GM06990 (cell line): ENCODE data around the gene APBB2.

Experiments
- DNase-seq: peaks from one replicate; pipeline ENCODE4 v3.0.0-alpha.2; 2011; ENCODE audit not compliant: insufficient read length; ENCODE audit errors: extremely low read depth
- H3K27me3 ChIP-seq: replicated peaks from 2 replicates; pipeline ENCODE4 v1.6.0; 2011; ENCODE audit warnings: low read length; ENCODE audit not compliant: control insufficient read depth, insufficient read depth
- H3K36me3 ChIP-seq: 2 replicates; pipeline ENCODE4 v1.5.1; 2011; ENCODE audit warnings: low read length; ENCODE audit not compliant: control insufficient read depth, insufficient read depth
- H3K4me3 ChIP-seq: replicated peaks from 2 replicates; pipeline ENCODE4 v1.5.1; 2011; ENCODE audit warnings: low read depth, mild to moderate bottlenecking, control low read depth, low read length
- TF ChIP-seq, protein P1 (sequence below): IDR thresholded peaks from 2 replicates; pipeline ENCODE4 v1.5.1; 2011; ENCODE audit warnings: low read length, control low read depth, mild to moderate bottlenecking, inconsistent platforms; ENCODE audit not compliant: insufficient read depth, poor library complexity, severe bottlenecking

Gene APBB2

DNA sequence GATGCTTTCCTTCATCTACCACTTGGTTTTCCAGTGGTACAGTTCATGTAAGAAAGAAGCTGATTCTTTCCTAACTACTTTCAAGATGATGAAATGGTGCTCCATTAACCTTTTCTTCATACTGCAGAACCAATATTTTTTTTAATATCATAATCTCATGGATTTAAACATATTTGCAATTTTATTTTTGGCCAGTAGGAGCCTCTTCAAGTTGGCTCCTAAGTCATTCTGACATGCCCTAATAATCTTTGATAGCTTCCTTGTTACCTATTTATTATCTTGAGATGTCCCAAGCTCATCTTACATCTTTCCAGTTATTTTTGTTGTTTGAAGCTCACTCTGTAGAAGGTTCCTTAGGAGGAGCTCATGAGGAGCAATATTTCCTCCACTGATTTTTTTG, 170.2 kb downstream of the APBB2 start:
- no peak for DNase-seq
- Histone ChIP-seq H3K36me3 (no peaks in the 10 kb centered on the region), H3K27me3 (no peaks in the 10 kb centered on the region), H3K4me3 (no peak overlapping the region)
- TF ChIP-seq, protein P1, sequence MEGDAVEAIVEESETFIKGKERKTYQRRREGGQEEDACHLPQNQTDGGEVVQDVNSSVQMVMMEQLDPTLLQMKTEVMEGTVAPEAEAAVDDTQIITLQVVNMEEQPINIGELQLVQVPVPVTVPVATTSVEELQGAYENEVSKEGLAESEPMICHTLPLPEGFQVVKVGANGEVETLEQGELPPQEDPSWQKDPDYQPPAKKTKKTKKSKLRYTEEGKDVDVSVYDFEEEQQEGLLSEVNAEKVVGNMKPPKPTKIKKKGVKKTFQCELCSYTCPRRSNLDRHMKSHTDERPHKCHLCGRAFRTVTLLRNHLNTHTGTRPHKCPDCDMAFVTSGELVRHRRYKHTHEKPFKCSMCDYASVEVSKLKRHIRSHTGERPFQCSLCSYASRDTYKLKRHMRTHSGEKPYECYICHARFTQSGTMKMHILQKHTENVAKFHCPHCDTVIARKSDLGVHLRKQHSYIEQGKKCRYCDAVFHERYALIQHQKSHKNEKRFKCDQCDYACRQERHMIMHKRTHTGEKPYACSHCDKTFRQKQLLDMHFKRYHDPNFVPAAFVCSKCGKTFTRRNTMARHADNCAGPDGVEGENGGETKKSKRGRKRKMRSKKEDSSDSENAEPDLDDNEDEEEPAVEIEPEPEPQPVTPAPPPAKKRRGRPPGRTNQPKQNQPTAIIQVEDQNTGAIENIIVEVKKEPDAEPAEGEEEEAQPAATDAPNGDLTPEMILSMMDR: no peak

DNA sequence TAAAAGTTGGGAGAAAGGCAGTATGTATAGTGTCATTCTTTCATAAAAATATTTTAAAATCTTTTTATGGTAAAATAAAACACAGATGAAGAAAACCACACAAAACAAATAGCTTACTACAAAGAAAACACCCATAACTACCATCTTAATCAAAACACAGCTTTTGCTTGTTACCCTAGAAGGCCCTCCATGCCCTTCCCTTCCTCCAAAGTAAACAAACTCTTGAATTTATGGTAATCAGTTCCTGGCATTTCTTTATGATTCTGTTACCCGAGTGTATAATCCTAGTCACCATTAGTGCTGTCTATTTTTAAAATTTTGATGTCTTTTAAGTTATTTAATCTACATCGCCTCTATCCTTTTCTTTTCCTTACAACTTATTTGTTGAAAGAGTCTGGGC, 170.9 kb downstream of the APBB2 start:
- TF ChIP-seq, protein P1: no peak
- H3K36me3 ChIP-seq: no peaks in the 10 kb centered on the region
- DNase-seq: no peak
- H3K27me3 ChIP-seq: no peaks in the 10 kb centered on the region
- H3K4me3 ChIP-seq: no peak overlapping the region

DNA sequence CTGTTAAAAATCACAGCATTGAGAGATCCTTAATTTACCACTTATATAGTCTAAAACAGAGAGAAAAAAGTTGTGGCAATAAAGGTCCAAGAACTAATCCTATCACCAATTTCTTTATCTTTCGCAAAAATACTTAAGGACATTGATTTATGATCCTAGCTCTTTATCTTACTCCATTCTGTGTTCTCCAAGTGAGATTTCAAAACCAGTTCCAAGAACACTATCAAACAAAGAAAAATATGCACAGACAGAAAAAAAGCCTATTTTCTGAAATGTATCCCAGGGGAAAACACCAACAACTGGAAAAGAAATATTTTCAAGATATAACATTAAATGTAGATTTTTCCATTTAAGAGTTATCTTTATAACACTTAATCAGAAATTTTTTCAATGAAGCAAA, 172.8 kb downstream of the APBB2 start:
- TF ChIP-seq, protein P1: no peak
- Histone ChIP-seq H3K27me3 (no peaks in the 10 kb centered on the region), H3K4me3 (no peak overlapping the region), H3K36me3 (no peaks in the 10 kb centered on the region)
- no peak for DNase-seq

DNA sequence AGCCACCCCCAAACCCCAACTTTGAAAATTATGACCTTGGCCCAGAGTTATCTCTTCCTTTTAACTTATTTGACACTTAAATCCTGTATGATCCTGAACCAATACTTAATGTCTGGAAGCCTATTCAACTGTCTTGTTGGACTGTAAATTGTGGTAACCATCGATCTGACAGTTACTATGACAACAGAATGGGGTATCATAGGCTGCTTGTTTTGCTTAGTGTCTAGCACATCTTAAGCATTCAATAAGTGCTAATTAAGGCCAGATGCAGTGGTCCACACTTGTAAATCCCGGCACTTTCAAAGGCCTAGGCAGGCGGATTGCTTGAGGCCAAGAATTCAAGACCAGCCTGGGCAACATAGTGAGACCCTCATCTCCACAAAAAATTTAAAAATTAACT, 175.0 kb downstream of the APBB2 start:
- DNase-seq: no peak
- TF ChIP-seq, protein P1: no peak
- no peaks in the 10 kb centered on the region for H3K36me3 ChIP-seq

DNA sequence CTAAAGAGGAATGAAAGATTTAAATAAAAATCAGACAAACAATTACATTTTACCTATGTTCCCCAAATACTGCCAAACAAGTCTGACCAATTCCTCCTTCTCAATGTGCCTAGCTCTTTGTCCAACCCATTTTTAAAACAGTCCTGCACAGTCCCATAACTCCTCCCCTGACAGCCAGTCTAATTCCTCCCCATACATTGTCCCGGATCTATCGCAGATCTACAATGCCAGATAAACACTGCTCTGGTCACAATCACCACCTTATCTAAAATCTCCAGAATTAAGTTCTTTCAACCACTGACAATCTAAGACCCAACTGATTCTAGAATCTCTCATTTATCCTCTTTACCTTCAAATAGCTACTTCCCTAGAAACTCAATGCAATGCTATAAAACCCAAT, 176.0 kb downstream of the APBB2 start:
- Histone ChIP-seq H3K36me3 (no peaks in the 10 kb centered on the region), H3K4me3 (no peak overlapping the region), H3K27me3 (no peaks in the 10 kb centered on the region)
- DNase-seq: no peak
- TF ChIP-seq, protein P1: no peak

More for the DNA sequence above, 175.0 kb downstream of the APBB2 start:
- Histone ChIP-seq H3K4me3 (no peak overlapping the region), H3K27me3 (no peaks in the 10 kb centered on the region)

DNA sequence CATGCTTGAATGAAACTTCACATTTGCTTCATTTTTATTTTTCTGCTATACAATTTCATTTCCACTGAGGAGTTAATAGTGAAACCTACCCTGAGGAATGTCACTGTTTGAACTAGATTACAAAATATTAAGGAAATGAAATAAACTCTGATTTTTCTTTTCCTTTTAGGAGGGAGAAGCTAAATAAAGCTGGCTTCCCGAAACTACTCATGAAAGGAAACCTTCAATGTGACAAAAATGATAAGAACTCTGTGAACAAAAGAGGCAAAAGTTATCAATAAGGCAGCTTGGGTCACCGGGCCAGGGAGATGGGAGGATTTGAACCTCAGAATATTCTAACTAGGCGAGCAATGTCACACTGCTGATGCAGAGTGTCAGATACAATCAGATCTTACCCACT, 185.2 kb downstream of the APBB2 start:
- H3K36me3 ChIP-seq: no peaks in the 10 kb centered on the region
- H3K27me3 ChIP-seq: no peaks in the 10 kb centered on the region
- TF ChIP-seq, protein P1: no peak
- no peak overlapping the region for H3K4me3 ChIP-seq
- no peak for DNase-seq
